Measurements from ENCODE around the gene PHF19.

- TF ChIP-seq CTCF (IDR thresholded peaks at IDR 0.05) (no peak), POLR2A (IDR thresholded peaks at IDR 0.05) (no peak)
Measured at GRCh38 chr9:120920806-120921178, 43.8 kb upstream of the PHF19 start.

Measured in lower leg skin (tissue), 3 donors.